Right lobe of liver (tissue), 4 donors: ENCODE data around the gene TSPAN11.

ENCODE experiments used
- POLR2A ChIP-seq: fragments of 450-650 bp; IDR thresholded peaks from one replicate; pipeline ENCODE4 v1.6.1; 2017; ENCODE audit warnings: antibody characterized with exemption, mild to moderate bottlenecking
- TF ChIP-seq, protein P1 (sequence below), 4 donors: fragments of 200-600 bp in 3 of 4; fragments of 450-650 bp in 1 of 4; IDR thresholded peaks; one replicate each; pipeline versions ENCODE4 v1.5.1 to v1.8.0; 2016 to 2022; ENCODE audit warnings: antibody characterized with exemption in 4 of 4, mild to moderate bottlenecking in 2 of 4
- donor health status: DM: no; HTN: no; CAD: no.
- donor health status: DM: no; HTN: no; CAD: no.
- donor health status: DM: no; HTN: yes; CAD: no.

DNA sequence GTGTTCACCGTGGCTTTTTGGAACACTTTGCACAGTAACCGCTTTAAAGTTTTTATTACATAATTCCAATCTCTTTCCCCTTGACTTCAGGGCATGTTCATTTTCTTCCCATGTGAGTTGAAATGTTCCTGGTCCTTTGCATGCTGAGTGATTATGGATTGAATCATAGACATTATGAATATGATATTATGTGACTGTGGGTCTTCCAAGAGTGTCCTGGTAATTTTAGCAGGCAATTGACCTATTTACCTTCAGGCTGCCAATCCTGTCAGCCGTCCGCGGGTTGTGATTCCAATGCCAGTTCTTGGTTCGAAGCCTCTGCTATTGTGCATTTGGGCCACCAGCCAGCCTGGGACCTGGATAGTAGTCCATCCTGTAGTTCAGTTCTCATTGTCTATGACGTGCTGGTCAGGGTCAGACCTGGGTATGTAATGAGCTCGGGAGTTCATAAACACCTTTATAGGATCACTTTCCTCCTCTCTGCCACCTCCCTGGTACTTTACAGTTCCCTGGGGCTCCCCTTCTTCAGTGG is 114.6 kb downstream of the TSPAN11 start:
- TF ChIP-seq, protein P1, sequence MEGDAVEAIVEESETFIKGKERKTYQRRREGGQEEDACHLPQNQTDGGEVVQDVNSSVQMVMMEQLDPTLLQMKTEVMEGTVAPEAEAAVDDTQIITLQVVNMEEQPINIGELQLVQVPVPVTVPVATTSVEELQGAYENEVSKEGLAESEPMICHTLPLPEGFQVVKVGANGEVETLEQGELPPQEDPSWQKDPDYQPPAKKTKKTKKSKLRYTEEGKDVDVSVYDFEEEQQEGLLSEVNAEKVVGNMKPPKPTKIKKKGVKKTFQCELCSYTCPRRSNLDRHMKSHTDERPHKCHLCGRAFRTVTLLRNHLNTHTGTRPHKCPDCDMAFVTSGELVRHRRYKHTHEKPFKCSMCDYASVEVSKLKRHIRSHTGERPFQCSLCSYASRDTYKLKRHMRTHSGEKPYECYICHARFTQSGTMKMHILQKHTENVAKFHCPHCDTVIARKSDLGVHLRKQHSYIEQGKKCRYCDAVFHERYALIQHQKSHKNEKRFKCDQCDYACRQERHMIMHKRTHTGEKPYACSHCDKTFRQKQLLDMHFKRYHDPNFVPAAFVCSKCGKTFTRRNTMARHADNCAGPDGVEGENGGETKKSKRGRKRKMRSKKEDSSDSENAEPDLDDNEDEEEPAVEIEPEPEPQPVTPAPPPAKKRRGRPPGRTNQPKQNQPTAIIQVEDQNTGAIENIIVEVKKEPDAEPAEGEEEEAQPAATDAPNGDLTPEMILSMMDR (IDR thresholded peaks at IDR 0.05), result no peak
- TF ChIP-seq POLR2A, result no peak
